ENCODE data around the gene PIGS.

GRCh38 chr17:28523876-28524275 is 47.4 kb downstream of the PIGS start:
- TF ChIP-seq CTCF (IDR thresholded peaks at IDR 0.05; ENCODE audit: low read depth, low read length, missing input control) (no peak), GABPA (IDR thresholded peaks at IDR 0.05 in 1 of 2, conservative IDR thresholded peaks at IDR 0.05 in 1 of 2) (no peak), ZBTB33 (IDR thresholded peaks at IDR 0.05) (no peak), YY1 (IDR thresholded peaks at IDR 0.05) (no peak), REST (IDR thresholded peaks at IDR 0.05) (no peak)
